HK-2 (cell line): ENCODE measurements around the gene MRPL36.
"Not testable (repeated sequence)": the region's sequence is repeated elsewhere in the genome, so short reads cannot be mapped to it uniquely, and the experiment has no call there.

Experiments used
- DNase-seq: peaks from one replicate; pipeline ENCODE4 v3.0.0-alpha.2; 2018; ENCODE audit not compliant: unreplicated experiment

Gene MRPL36

GRCh38 chr5:1796371-1797102, 3.1 kb downstream of the MRPL36 start:
- DNase-seq, result no peak

- DNase-seq, result no peak
These were observed 3.7 kb downstream of the MRPL36 start for GRCh38 chr5:1795931-1796330.

GRCh38 chr5:1795506-1795905, 4.1 kb downstream of the MRPL36 start:
- DNase-seq, result no peak

GRCh38 chr5:1794901-1795290, 4.7 kb downstream of the MRPL36 start:
- DNase-seq, result no peak

GRCh38 chr5:1793966-1794900, 5.4 kb downstream of the MRPL36 start:
- DNase-seq, result peak; percentile 47

GRCh38 chr5:1793301-1793740, 6.3 kb downstream of the MRPL36 start:
- DNase-seq, result no peak

- peak; percentile 53 for DNase-seq
These were observed 6.8 kb downstream of the MRPL36 start for GRCh38 chr5:1792842-1793266.

- DNase-seq, result no peak
These were observed 8.5 kb downstream of the MRPL36 start for GRCh38 chr5:1791176-1791575.

- DNase-seq, result no peak
These were observed 9.7 kb downstream of the MRPL36 start for GRCh38 chr5:1789834-1790471.

- not testable (repeated sequence) for DNase-seq
These were observed 10.2 kb downstream of the MRPL36 start for GRCh38 chr5:1789438-1789833.

GRCh38 chr5:1788828-1789227, 10.8 kb downstream of the MRPL36 start:
- no peak for DNase-seq

- no peak for DNase-seq
These were observed 11.4 kb downstream of the MRPL36 start for GRCh38 chr5:1788200-1788599.

- no peak for DNase-seq
These were observed 12.1 kb downstream of the MRPL36 start for GRCh38 chr5:1787472-1788047.

GRCh38 chr5:1786621-1787471, 12.8 kb downstream of the MRPL36 start:
- DNase-seq, result no peak

GRCh38 chr5:1785984-1786383, 13.7 kb downstream of the MRPL36 start:
- DNase-seq, result no peak

GRCh38 chr5:1785062-1785461, 14.6 kb downstream of the MRPL36 start:
- no peak for DNase-seq

- DNase-seq, result no peak
These were observed 15.2 kb downstream of the MRPL36 start for GRCh38 chr5:1784197-1785050.

- peak; percentile 49 for DNase-seq
These were observed 16.5 kb downstream of the MRPL36 start for GRCh38 chr5:1783216-1783554.

GRCh38 chr5:1782385-1783215, 17.0 kb downstream of the MRPL36 start:
- no peak for DNase-seq
